Neural progenitor cell (in vitro differentiated cells): Measurements from ENCODE around the gene ARIH1. TPM values are rescaled to one million over a fixed set of nuclear protein-coding genes. Genes with fewer than 3 reads are reported as not detected.
"Not testable (repeated sequence)": the region's sequence is repeated elsewhere in the genome, so short reads cannot be mapped to it uniquely, and the experiment has no call there.

Experiments used
- DNase-seq: peaks from one replicate; pipeline ENCODE4 v3.0.0-alpha.2; 2016; ENCODE audit warnings: low spot score
- H2AFZ ChIP-seq: fragments of 200-600 bp; sonication (generic); replicated peaks from 2 replicates; pipeline ENCODE4 v1.6.1; 2016; ENCODE audit warnings: antibody characterized with exemption
- H3F3A ChIP-seq: fragments of 200-600 bp; sonication (generic); 2 replicates; pipeline ENCODE4 v1.6.1; 2016; ENCODE audit warnings: antibody characterized with exemption, low read depth
- H3K27ac ChIP-seq: fragments of 200-600 bp; sonication (generic); 2 replicates; pipeline ENCODE4 v1.5.1; 2016; ENCODE audit warnings: mild to moderate bottlenecking
- H3K27me3 ChIP-seq: fragments of 200-600 bp; sonication (generic); 2 replicates; pipeline ENCODE4 v1.6.1; 2016; ENCODE audit warnings: mild to moderate bottlenecking, moderate library complexity
- H3K36me3 ChIP-seq: fragments of 200-600 bp; sonication (generic); 2 replicates; pipeline ENCODE4 v1.5.1; 2016
- H3K4me1 ChIP-seq: fragments of 200-600 bp; sonication (generic); 2 replicates; pipeline ENCODE4 v1.6.1; 2016; ENCODE audit warnings: mixed run types
- H3K4me2 ChIP-seq: fragments of 200-600 bp; sonication (generic); 2 replicates; pipeline ENCODE4 v1.6.1; 2016
- H3K4me3 ChIP-seq: fragments of 200-600 bp; sonication (generic); 2 replicates; pipeline ENCODE4 v1.5.1; 2016
- H3K79me2 ChIP-seq: fragments of 200-600 bp; sonication (generic); 2 replicates; pipeline ENCODE4 v1.6.1; 2016; ENCODE audit warnings: low read depth
- H3K9ac ChIP-seq: fragments of 200-600 bp; sonication (generic); 2 replicates; pipeline ENCODE4 v1.6.1; 2016
- H3K9me3 ChIP-seq: fragments of 200-600 bp; sonication (generic); 2 replicates; pipeline ENCODE4 v1.5.1; 2016; ENCODE audit warnings: low read depth
- H4K20me1 ChIP-seq: fragments of 200-600 bp; sonication (generic); 2 replicates; pipeline ENCODE4 v1.6.1; 2016; ENCODE audit warnings: low read depth
- H3K27ac Mint-ChIP-seq: 3 replicates; pipeline ENCODE4 v1.8.0; 2021; ENCODE audit warnings: mixed read lengths
- H3K27me3 Mint-ChIP-seq: 2 replicates; pipeline ENCODE4 v1.8.0; 2022; ENCODE audit warnings: low read depth, mild to moderate bottlenecking, inconsistent platforms, moderate library complexity, mixed read lengths; ENCODE audit not compliant: insufficient read depth
- H3K36me3 Mint-ChIP-seq: 3 replicates; pipeline ENCODE4 v1.8.0; 2021; ENCODE audit warnings: mixed read lengths
- H3K4me1 Mint-ChIP-seq: 3 replicates; pipeline ENCODE4 v1.8.0; 2021; ENCODE audit warnings: mixed read lengths
- H3K4me3 Mint-ChIP-seq: 3 replicates; pipeline ENCODE4 v1.8.0; 2021; ENCODE audit warnings: mild to moderate bottlenecking, moderate library complexity, mixed read lengths
- H3K9me3 Mint-ChIP-seq: 3 replicates; pipeline ENCODE4 v1.8.0; 2020; ENCODE audit warnings: mixed read lengths
- CTCF ChIP-seq: fragments of 200-600 bp; sonication (generic); IDR thresholded peaks from 2 replicates; pipeline ENCODE4 v1.5.1; 2017; ENCODE audit warnings: antibody characterized with exemption, mild to moderate bottlenecking
- EZH2 ChIP-seq: fragments of 200-600 bp; sonication (generic); IDR thresholded peaks from 2 replicates; pipeline ENCODE4 v1.6.1; 2017; ENCODE audit warnings: antibody characterized with exemption, mild to moderate bottlenecking, moderate library complexity
- EZH2phosphoT487 ChIP-seq: fragments of 200-600 bp; sonication (generic); IDR thresholded peaks from 2 replicates; pipeline ENCODE4 v1.6.1; 2017; ENCODE audit warnings: antibody characterized with exemption
- total RNA-seq: library from RNA; depleted of rRNA; stranded (reverse); fragments of >200 nt; gene quantifications from 2 replicates; pipeline ENCODE4 v1.2.3, GENCODE V29; 2015; ENCODE audit warnings: low replicate concordance

The ARIH1 gene
- total RNA-seq, 1 donor from 2014 or later, result 68.0 TPM

GRCh38 chr15:72593838-72594237 lies 119.7 kb downstream of the ARIH1 start:
- Mint-ChIP-seq H3K27ac (no peak overlapping the region), H3K4me1 (no peaks in the 10 kb centered on the region), H3K36me3 (peaks cover 2% of the 10 kb centered on the region), H3K27me3 (no peaks in the 10 kb centered on the region), H3K4me3 (no peak overlapping the region), H3K9me3 (no peaks in the 10 kb centered on the region)
- H3K27me3 ChIP-seq, result no peaks in the 10 kb centered on the region
- H3K4me1 ChIP-seq, result no peaks in the 10 kb centered on the region
- no peak for DNase-seq
- H2AFZ ChIP-seq, result no peak overlapping the region
- H3K4me2 ChIP-seq, result no peak overlapping the region
- H3F3A ChIP-seq, result peaks cover 12% of the 10 kb centered on the region
- H3K9me3 ChIP-seq, result no peaks in the 10 kb centered on the region
- TF ChIP-seq EZH2 (no peak), EZH2phosphoT487 (no peak), CTCF (no peak)
- H3K4me3 ChIP-seq, result no peak overlapping the region
- H4K20me1 ChIP-seq, result peaks cover 4% of the 10 kb centered on the region
- H3K27ac ChIP-seq, result no peak overlapping the region
- peak overlapping the region; percentile 16 for H3K9ac ChIP-seq
- H3K79me2 ChIP-seq, result no peaks in the 10 kb centered on the region
- H3K36me3 ChIP-seq, result no peaks in the 10 kb centered on the region

GRCh38 chr15:72599855-72600464 lies 125.8 kb downstream of the ARIH1 start:
- DNase-seq, result peak; percentile 67
- Mint-ChIP-seq H3K4me3 (no peak overlapping the region), H3K36me3 (no peaks in the 10 kb centered on the region)

GRCh38 chr15:72604794-72605193 lies 130.7 kb downstream of the ARIH1 start:
- H3K9ac ChIP-seq, result no peak overlapping the region
- no peaks in the 10 kb centered on the region for H3K79me2 ChIP-seq
- H3K9me3 Mint-ChIP-seq, result no peaks in the 10 kb centered on the region
- H3K4me1 ChIP-seq, result no peaks in the 10 kb centered on the region
- H3K36me3 Mint-ChIP-seq, result no peaks in the 10 kb centered on the region
- no peak overlapping the region for H3K27ac ChIP-seq
- TF ChIP-seq EZH2, result no peak
- TF ChIP-seq CTCF, result no peak
- no peak for TF ChIP-seq EZH2phosphoT487
- H3F3A ChIP-seq, result no peaks in the 10 kb centered on the region
- no peaks in the 10 kb centered on the region for H3K9me3 ChIP-seq
- peak; percentile 74 for DNase-seq
- H4K20me1 ChIP-seq, result no peaks in the 10 kb centered on the region
- H3K36me3 ChIP-seq, result no peaks in the 10 kb centered on the region
- H3K4me1 Mint-ChIP-seq, result peaks cover 6% of the 10 kb centered on the region
- H3K27me3 ChIP-seq, result no peaks in the 10 kb centered on the region
- peak overlapping the region; percentile 27 for H2AFZ ChIP-seq
- H3K4me2 ChIP-seq, result no peak overlapping the region
- H3K27me3 Mint-ChIP-seq, result no peaks in the 10 kb centered on the region
- no peak overlapping the region for H3K27ac Mint-ChIP-seq
- no peak overlapping the region for H3K4me3 Mint-ChIP-seq
- no peak overlapping the region for H3K4me3 ChIP-seq

More at GRCh38 chr15:72599855-72600464, 125.8 kb downstream of the ARIH1 start:
- H3K9ac ChIP-seq, result no peak overlapping the region
- H4K20me1 ChIP-seq, result no peaks in the 10 kb centered on the region
- H3K9me3 ChIP-seq, result no peaks in the 10 kb centered on the region
- H3K27ac ChIP-seq, result no peak overlapping the region
- Mint-ChIP-seq H3K9me3 (no peaks in the 10 kb centered on the region), H3K27ac (no peak overlapping the region), H3K4me1 (peaks cover 4% of the 10 kb centered on the region), H3K27me3 (no peaks in the 10 kb centered on the region)
- no peaks in the 10 kb centered on the region for H3K27me3 ChIP-seq
- no peaks in the 10 kb centered on the region for H3K4me1 ChIP-seq
- H3K4me2 ChIP-seq, result no peak overlapping the region
- TF ChIP-seq CTCF (peak; percentile 80), EZH2phosphoT487 (no peak), EZH2 (no peak)
- H3K4me3 ChIP-seq, result no peak overlapping the region
- no peaks in the 10 kb centered on the region for H3K36me3 ChIP-seq
- no peak overlapping the region for H2AFZ ChIP-seq
- no peaks in the 10 kb centered on the region for H3F3A ChIP-seq
- H3K79me2 ChIP-seq, result no peaks in the 10 kb centered on the region

GRCh38 chr15:72608084-72608483 lies 134.0 kb downstream of the ARIH1 start:
- H3K9me3 ChIP-seq, H2AFZ ChIP-seq, H3K79me2 ChIP-seq, H3K4me1 ChIP-seq, H3K27me3 Mint-ChIP-seq, H3K4me1 Mint-ChIP-seq, H3K36me3 Mint-ChIP-seq, H3K36me3 ChIP-seq, H3F3A ChIP-seq, H3K27ac Mint-ChIP-seq, DNase-seq, H3K9ac ChIP-seq, H4K20me1 ChIP-seq, H3K27ac ChIP-seq, H3K27me3 ChIP-seq, H3K4me3 Mint-ChIP-seq, H3K4me2 ChIP-seq, H3K9me3 Mint-ChIP-seq, H3K4me3 ChIP-seq: not testable (repeated sequence)
